Smooth muscle cell (in vitro differentiated cells): ENCODE results near the gene INSC. TPM values are rescaled to one million over a fixed set of nuclear protein-coding genes. Genes with fewer than 3 reads are reported as not detected.

Source experiments
- DNase-seq: peaks from one replicate; lab custom pipeline; 2025; ENCODE audit not compliant: unreplicated experiment; lab: John Stamatoyannopoulos, UW
- H2AFZ ChIP-seq: fragments of 200-600 bp; sonication (generic); 2 replicates; pipeline ENCODE4 v1.6.0; 2016; ENCODE audit warnings: antibody characterized with exemption, low read depth, mild to moderate bottlenecking
- H3F3A ChIP-seq: fragments of 200-600 bp; sonication (generic); 2 replicates; pipeline ENCODE4 v1.6.0; 2017; ENCODE audit warnings: antibody characterized with exemption, low read depth
- H3K27ac ChIP-seq: fragments of 200-600 bp; sonication (generic); 2 replicates; pipeline ENCODE4 v1.5.1; 2016; ENCODE audit warnings: low read depth, mild to moderate bottlenecking
- H3K27me3 ChIP-seq: fragments of 200-600 bp; sonication (generic); 2 replicates; pipeline ENCODE4 v1.6.1; 2016; ENCODE audit warnings: low read depth, mild to moderate bottlenecking
- H3K36me3 ChIP-seq: fragments of 200-600 bp; sonication (generic); 2 replicates; pipeline ENCODE4 v1.5.1; 2016; ENCODE audit warnings: low read depth
- H3K4me1 ChIP-seq: fragments of 200-600 bp; sonication (generic); 2 replicates; pipeline ENCODE4 v1.5.1; 2016; ENCODE audit warnings: low read depth
- H3K4me2 ChIP-seq: fragments of 200-600 bp; sonication (generic); 2 replicates; pipeline ENCODE4 v1.6.0; 2016; ENCODE audit warnings: mild to moderate bottlenecking
- H3K4me3 ChIP-seq: fragments of 200-600 bp; sonication (generic); 2 replicates; pipeline ENCODE4 v1.5.1; 2016; ENCODE audit warnings: mild to moderate bottlenecking
- H3K79me2 ChIP-seq: fragments of 200-600 bp; sonication (generic); 2 replicates; pipeline ENCODE4 v1.6.0; 2016; ENCODE audit warnings: low read depth, mild to moderate bottlenecking
- H3K9ac ChIP-seq: fragments of 200-600 bp; sonication (generic); 2 replicates; pipeline ENCODE4 v1.6.0; 2016; ENCODE audit warnings: low read depth
- H3K9me3 ChIP-seq: fragments of 200-600 bp; sonication (generic); replicated peaks from 2 replicates; pipeline ENCODE4 v1.5.1; 2016; ENCODE audit warnings: low read depth
- H4K20me1 ChIP-seq: fragments of 200-600 bp; sonication (generic); 2 replicates; pipeline ENCODE4 v1.6.0; 2016; ENCODE audit warnings: low read depth
- CTCF ChIP-seq: fragments of 200-600 bp; sonication (generic); IDR thresholded peaks from 2 replicates; pipeline ENCODE4 v1.5.1; 2017; ENCODE audit warnings: borderline replicate concordance, mild to moderate bottlenecking, antibody characterized with exemption; ENCODE audit not compliant: insufficient read depth, poor library complexity, severe bottlenecking
- WGBS: methylation state at CpG from one replicate; pipeline ENCODE4 v1.1.7; 2016; ENCODE audit warnings: low lambda C conversion rate; 5-methylcytosine and 5-hydroxymethylcytosine counted together
- polyA plus RNA-seq: library from polyadenylated mRNA; unstranded; fragments of >200 nt; fragmentation: Nextera tagmentation; extraction: Ambion mirVana; gene quantifications from 2 replicates; pipeline ENCODE4 v1.2.1, GENCODE V29; 2016
- total RNA-seq: library from RNA; depleted of rRNA; stranded (reverse); fragments of >200 nt; gene quantifications from 2 replicates; pipeline ENCODE4 v1.2.3, GENCODE V29; 2014

INSC gene
- total and polyA plus RNA-seq, 2 experiments from 2014 or later, result not detected

GRCh38 chr11:15278128-15278527 is 163.4 kb downstream of the INSC start:
- no peak for DNase-seq
- Histone ChIP-seq H3K79me2 (no peaks in the 10 kb centered on the region), H3K4me3 (no peak overlapping the region), H3K9me3 (no peaks in the 10 kb centered on the region), H3K4me1 (peaks cover 27% of the 10 kb centered on the region), H3K4me2 (peak overlapping the region; percentile 66), H3K27ac (peak overlapping the region; percentile 65), H4K20me1 (no peaks in the 10 kb centered on the region), H3K36me3 (no peaks in the 10 kb centered on the region), H2AFZ (peak overlapping the region; percentile 9), H3K27me3 (no peaks in the 10 kb centered on the region), H3F3A (peaks cover 2% of the 10 kb centered on the region), H3K9ac (no peak overlapping the region)
- no peak for TF ChIP-seq CTCF
- WGBS, result 13% methylated on average over 5 of the region's 5 CpGs

- H3K4me1 ChIP-seq, result peaks cover 23% of the 10 kb centered on the region
- no peak overlapping the region for H2AFZ ChIP-seq
- H3F3A ChIP-seq, result peaks cover 2% of the 10 kb centered on the region
- H3K27me3 ChIP-seq, result no peaks in the 10 kb centered on the region
- H4K20me1 ChIP-seq, result no peaks in the 10 kb centered on the region
- H3K27ac ChIP-seq, result no peak overlapping the region
- no peaks in the 10 kb centered on the region for H3K36me3 ChIP-seq
- no peak overlapping the region for H3K9ac ChIP-seq
- DNase-seq, result no peak
- H3K4me2 ChIP-seq, result no peak overlapping the region
- no peak overlapping the region for H3K4me3 ChIP-seq
- no peaks in the 10 kb centered on the region for H3K79me2 ChIP-seq
- no peaks in the 10 kb centered on the region for H3K9me3 ChIP-seq
- no peak for TF ChIP-seq CTCF
Measured at GRCh38 chr11:15280393-15280792, 165.7 kb downstream of the INSC start.

DNA sequence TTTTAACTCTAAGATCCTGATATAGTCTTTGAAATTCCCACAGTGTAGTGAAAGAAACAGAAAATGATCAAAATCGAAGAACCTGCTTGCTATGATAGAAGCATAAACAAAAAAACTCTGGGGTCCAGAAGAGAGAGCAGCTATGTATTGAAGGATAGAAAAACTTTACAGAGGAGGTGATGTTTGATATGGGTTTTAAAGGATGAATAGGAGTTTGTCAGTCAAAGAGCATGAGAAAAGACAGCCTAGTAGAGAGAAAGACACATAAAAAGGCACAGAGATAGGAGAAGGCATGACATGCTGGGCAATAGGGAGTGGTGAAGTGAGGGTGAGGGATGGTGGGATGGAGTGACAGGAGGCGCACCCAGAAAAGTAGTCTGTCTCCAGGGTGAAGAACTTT is 168.0 kb downstream of the INSC start:
- 84% methylated on average over 2 of the region's 2 CpGs for WGBS
- Histone ChIP-seq H3F3A (peaks cover under 1% of the 10 kb centered on the region), H3K36me3 (no peaks in the 10 kb centered on the region)

More for the DNA sequence above, 168.0 kb downstream of the INSC start:
- DNase-seq, result no peak
- no peak overlapping the region for H3K9ac ChIP-seq
- H2AFZ ChIP-seq, result no peak overlapping the region
- H3K4me2 ChIP-seq, result no peak overlapping the region
- H3K27ac ChIP-seq, result no peak overlapping the region
- TF ChIP-seq CTCF, result no peak
- peaks cover 2% of the 10 kb centered on the region for H3K4me1 ChIP-seq
- H3K27me3 ChIP-seq, result no peaks in the 10 kb centered on the region
- no peaks in the 10 kb centered on the region for H3K9me3 ChIP-seq
- H3K4me3 ChIP-seq, result no peak overlapping the region
- no peaks in the 10 kb centered on the region for H3K79me2 ChIP-seq
- H4K20me1 ChIP-seq, result no peaks in the 10 kb centered on the region
